HG03135 (cell line): Measurements from ENCODE around the gene UQCR11.

Source experiments
- ATAC-seq: cut with Tn5 transposase; IDR thresholded peaks from one replicate; pipeline ENCODE4 v1.9.1; 2021; ENCODE audit warnings: mild to moderate bottlenecking, moderate library complexity; ENCODE audit not compliant: unreplicated experiment

Gene UQCR11

GRCh38 chr19:1572795-1573194 lies 32.5 kb downstream of the UQCR11 start:
- no peak for ATAC-seq

DNA sequence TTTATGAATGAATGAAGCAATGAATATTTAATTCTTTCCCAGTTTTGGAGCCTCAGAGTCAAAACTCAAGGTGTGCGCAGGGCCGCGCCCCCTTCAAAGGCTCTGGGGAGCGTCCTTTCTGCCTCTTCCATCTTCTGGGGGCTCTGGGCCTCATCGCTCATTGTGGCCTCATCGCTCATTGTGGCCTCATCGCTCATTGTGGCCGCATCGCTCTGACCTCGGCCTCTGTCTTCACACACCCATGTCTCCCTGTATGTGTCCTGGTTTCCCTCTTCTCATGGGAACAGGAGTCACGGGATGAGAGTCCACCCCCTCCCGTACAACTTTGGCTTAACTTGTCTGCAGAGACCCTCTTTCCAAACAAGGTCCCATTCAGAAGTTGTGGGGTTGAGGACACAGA lies 33.9 kb downstream of the UQCR11 start:
- ATAC-seq: no peak

- no peak for ATAC-seq
Observed at GRCh38 chr19:1570836-1571235, 34.4 kb downstream of the UQCR11 start.

DNA sequence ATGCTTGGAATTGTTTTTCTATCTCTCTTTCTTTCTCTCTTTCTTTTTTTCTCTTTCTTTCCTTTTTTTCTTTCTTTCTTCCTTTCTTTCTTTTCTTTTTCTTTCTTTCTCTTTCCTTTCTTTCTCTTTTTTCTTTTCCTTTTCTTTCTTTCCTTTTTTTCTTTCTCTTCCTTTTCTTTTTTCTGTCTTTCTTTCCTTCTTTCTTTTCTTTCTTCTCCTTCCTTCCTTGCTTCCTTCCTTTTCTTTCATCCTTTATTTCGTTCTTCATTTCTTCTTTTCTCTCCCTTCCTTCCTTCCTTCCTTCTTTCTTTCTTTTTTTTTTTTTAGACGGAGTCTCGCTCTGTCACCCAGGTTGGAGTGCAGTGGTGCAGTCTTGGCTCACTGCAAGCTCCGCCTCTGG lies 35.3 kb downstream of the UQCR11 start:
- ATAC-seq: no peak

DNA sequence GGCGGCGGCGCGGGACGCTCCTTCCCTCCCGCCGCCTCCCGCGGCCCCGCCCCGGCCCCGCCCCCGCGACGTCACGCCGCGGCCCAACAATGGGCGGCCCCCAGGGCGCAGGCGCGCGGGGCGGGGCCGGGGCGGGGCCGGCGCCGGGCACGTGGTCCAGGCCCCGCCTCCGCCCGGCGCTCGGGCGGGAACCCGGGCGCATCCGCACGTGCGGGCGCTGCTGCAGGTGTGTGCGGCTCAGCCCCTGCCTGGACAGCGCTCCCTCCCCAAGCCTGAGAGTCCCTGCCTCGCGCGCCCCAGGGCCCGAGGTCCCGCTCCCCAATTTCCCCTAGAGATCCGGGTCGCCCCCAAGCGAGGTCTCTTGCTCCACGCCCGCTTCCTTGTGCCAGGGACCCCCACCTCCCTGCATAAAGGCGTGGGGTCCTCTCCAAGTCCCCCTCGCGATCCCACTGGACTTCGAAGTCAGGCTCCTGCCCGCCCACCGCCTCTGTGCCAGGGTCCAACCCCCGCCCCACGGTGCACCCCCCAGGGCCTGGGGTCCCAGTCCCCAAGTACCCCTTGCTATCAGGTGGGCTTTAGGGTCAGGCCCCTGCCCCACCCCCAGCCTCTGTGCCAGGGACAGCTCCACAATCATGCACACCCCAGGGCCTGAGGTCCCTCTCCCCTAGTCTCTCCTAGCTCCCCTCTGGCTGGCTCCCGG lies 36.8 kb downstream of the UQCR11 start, which contains the start of gene MEX3D:
Gene MEX3D (minus strand): TSS at position 6 of the 700 bp plus-strand sequence. CDS start 267 bp downstream, outside the sequence.
- peak; percentile 59 for ATAC-seq

DNA sequence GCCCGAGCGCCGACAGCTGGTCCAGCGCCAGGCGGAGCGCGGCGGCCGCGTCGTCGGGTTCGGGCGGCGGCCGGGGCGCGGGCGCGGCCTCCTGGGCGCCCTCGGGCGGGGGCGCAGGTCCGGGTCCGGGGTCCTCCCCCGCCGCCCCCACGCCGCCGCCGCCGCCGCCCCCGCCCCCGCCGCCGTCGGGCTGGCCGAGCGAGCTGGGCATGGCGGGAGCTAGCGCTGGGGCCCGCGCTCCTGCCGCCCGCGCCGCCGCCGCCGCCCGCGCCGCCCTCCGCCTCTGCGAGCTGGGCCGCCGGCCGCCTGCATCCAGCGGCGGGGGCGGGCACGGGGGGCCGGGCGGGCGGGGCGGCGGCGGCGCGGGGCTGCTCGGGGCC lies 37.4 kb downstream of the UQCR11 start:
- ATAC-seq: no peak

- ATAC-seq: no peak
Observed at GRCh38 chr19:1567116-1567847, 38.0 kb downstream of the UQCR11 start.

- ATAC-seq: no peak
Observed at GRCh38 chr19:1566392-1567115, 38.7 kb downstream of the UQCR11 start.

- no peak for ATAC-seq
Observed at GRCh38 chr19:1563251-1563650, 42.0 kb downstream of the UQCR11 start.

DNA sequence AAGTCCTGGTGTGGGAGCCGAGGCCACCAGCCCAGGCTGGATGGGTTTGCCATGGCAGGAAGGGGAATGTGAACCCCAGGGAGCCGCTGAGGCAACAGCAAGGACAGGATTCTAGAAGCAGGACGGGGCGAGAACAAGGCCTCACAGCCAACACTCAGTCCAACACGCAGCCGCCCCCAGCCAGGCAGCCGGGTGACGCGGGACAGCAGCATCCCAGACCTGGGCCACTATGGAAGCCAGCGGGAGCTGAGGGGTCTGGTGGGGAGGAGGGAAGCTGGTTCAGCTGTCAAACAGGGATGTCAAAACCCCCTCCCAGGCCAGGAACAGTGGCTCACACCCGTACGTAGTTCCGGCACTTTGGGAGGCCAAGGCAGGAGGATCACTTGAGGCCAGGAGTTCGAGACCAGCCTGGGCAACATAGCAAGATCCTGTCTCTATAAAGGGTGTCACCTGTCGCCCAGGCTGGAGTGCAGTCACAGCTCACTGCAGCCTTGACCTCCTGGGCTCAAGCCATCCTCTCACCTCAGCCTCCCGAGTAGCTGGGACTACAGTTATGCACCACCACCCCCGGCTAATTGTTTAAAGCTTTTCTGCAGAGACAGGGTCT lies 43.9 kb downstream of the UQCR11 start:
- ATAC-seq: no peak

DNA sequence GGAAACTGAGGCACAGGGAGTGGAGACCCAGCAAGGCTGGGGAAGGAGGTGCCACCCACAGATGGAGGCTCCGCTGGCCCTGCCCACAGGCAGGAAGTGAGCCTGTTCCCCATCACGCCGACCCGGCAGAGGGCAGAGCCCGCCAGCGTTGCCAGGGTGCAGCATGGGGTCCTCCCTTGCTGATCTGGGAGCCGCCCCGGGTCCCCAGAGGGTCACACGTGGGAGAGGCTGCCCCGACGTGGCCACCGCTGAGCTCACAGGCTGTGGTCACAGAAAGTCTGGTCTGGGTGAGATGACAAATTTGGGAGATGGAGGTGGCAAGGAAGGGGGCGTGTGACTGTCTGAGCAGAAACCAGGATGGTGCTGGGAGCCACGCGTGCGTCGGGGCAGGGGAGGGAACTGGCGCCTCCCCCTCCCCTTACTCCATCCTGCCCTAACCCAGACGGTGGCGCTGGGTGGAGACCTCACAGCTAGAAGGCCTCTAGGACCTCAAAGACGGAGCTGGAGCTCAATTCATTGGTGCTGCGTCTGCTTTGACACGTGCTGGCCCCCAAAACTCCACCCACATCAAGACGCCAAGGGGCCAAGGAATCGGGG lies 44.9 kb downstream of the UQCR11 start:
- ATAC-seq: no peak

DNA sequence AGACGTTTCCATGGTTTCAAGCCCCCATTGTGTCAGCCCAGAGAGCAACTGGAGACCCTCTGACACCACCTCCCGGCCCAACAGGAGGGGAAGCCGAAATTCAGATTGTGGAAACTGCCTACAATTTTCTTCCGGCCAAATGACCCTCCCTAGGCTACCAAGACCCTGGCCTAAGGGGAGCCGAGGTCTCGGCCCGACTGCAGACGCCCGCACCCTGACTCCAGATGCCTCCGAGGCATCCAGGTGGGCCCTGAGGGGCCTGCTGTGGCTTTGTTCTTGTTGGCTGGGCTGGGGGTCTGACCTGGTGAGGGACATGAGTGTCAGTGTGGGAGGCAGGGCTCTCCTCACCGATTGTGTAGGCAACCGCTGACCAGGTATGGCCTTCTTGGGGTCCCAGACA lies 46.7 kb downstream of the UQCR11 start:
- ATAC-seq: no peak

GRCh38 chr19:1556390-1557070 lies 48.7 kb downstream of the UQCR11 start:
- ATAC-seq: no peak

DNA sequence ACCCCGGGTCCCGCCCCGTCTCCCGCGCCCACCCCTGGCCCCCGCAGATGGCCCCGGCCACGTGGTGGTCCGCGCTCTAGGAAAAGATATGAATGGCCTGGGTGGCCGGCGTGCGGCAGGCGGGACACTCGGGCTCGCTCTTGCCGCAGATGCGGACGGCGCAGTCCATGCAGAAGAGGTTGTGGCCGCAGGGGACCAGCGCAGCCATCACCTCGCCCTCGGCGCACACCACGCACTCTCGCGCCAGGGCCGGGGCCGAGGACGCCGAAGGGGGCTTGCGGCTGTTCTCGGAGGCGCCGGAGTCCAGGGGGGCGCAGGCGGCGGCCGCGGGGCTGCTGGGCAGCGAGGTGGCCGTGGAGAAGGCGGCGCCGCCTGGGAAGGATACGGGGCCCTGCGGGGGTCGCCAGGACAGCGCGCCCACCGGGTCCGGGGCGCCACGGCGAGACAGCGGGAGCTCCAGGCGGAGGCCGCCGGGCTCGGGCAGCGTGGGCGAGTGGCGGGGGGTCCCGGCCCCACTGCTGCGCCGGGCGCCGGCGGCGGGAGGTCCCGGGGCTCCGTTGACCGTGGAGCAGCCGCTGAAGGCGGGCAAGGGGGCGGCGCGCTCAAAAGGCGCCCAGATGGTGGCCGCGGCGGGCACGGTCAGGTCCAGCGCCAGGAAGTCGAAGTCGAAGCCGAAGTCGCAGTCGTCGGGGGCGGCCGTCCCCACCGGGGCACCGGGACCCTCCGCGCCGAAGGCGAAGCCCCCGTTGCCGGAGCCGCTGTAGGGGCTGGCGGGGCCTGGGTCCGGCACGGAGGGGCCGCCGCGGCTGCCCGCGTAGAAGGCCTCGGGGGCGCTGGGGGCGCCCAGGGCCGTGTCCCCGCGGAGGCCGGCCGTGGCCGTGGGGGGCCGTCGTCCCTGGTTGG lies 49.5 kb downstream of the UQCR11 start:
- ATAC-seq: no peak

- no peak for ATAC-seq
Observed at GRCh38 chr19:1554968-1555367, 50.3 kb downstream of the UQCR11 start.

- ATAC-seq: no peak
Observed at GRCh38 chr19:1553415-1553814, 51.8 kb downstream of the UQCR11 start.

DNA sequence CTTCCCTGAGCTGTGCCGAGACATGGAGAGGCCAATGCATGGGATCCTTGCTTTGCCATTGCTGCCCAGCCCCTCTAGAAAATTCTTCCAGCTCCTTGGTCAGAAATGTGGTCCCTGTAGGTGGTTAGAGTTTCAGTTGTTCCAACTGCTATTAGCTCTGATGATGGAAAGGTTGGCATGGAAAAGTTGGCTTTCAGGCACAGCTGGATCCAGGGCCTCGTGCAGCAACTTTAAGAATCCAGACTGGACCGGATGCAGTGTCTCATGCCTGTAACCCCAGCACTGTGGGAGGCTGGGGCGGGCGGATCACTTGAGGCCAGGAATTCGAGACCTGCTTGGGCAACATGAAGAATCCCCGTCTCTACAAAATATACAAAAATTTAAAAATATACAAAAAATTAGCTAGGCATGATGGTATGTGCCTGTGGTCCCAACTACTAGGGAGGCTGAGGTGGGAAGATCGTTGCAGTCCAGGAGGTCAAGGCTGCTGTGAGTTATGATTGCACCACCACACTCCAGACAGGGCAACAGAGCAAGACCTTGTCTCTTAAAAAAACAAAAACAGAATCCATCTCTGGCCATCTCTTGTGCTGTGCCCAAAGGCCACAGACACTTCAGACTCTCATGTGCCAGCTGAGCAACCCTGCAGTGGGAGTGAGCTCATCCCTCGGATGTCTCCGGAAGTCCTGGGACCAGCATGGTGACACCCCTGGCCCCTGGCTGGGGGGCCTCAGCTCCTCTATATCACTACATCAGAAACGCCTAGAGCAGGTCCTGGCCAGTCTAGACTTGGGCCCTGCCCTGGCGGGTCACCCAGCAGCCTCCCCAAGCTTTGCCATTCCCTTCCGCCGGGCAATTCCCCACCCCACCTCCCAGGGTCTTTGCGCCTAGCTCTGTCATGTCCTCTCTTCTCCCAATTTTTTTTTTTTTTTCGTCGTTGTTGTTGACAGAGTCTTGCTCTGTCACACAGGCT lies 53.9 kb downstream of the UQCR11 start:
- ATAC-seq: no peak

DNA sequence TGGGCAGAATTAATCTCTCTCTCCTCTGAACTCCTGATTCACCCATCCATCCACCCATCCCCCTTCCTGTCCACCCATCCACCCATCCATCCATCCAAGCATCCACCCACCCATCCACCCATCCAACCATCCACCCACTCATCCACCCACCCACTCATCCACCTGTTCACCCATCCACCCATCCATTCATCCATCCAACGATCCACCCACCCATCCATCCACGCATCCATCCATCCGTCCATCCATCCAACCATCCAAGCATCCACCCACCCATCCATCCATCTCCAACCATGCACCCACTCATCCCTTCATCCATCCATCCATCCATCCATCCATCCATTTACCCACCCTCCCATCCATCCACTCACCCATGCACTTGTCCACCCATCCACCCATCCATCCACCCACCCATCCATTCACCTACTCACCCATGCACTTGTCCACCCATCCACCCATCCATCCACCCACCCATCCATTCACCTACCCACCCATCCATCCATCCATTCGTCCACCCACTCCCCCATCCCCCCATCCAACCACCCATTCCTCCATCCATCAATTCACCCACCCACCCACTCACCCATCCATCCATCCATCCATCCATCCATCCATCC lies 55.8 kb downstream of the UQCR11 start:
- no peak for ATAC-seq
